ENCODE results near the gene KIRREL3.

DNA sequence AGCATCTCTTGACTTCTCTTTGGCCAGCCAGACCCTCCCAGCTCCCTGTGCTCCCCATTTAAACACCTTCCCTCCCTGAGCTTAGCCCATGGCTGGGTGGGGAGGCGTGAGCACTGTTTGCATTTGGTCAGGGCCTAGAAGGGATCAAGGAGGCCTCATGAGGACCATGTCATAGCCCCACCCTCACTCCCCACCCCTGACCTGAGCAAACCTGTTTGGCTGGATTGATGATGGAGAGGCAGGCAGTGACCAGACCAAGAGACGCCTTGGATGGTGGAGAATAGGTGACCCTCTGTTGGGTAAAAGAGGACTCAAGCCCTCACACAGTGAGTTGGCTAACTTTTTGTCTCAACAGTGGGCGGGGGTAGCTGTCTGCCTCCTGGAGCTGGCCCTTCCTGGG, 595.2 kb downstream of the KIRREL3 start:
- TF ChIP-seq EZH2phosphoT487 (conservative IDR thresholded peaks at IDR 0.05; ENCODE audit: low read length): no peak
- TF ChIP-seq, protein P1, sequence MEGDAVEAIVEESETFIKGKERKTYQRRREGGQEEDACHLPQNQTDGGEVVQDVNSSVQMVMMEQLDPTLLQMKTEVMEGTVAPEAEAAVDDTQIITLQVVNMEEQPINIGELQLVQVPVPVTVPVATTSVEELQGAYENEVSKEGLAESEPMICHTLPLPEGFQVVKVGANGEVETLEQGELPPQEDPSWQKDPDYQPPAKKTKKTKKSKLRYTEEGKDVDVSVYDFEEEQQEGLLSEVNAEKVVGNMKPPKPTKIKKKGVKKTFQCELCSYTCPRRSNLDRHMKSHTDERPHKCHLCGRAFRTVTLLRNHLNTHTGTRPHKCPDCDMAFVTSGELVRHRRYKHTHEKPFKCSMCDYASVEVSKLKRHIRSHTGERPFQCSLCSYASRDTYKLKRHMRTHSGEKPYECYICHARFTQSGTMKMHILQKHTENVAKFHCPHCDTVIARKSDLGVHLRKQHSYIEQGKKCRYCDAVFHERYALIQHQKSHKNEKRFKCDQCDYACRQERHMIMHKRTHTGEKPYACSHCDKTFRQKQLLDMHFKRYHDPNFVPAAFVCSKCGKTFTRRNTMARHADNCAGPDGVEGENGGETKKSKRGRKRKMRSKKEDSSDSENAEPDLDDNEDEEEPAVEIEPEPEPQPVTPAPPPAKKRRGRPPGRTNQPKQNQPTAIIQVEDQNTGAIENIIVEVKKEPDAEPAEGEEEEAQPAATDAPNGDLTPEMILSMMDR (IDR thresholded peaks at IDR 0.05; ENCODE audit: insufficient read depth, low read length, poor library complexity, severe bottlenecking): no peak

Measured in SU-DHL-6 (cell line).